ENCODE measurements around the gene DNAAF8. TPM values are rescaled to one million over a fixed set of nuclear protein-coding genes. Genes with fewer than 3 reads are reported as not detected.

DNAAF8 gene
- total RNA-seq, 2 donors from 2014 or later: 0.32 to 0.43 TPM

GRCh38 chr16:4694642-4695451 is 39.5 kb upstream of the DNAAF8 start:
- peak; percentile 85 for DNase-seq (ENCODE audit: low spot score)
- intact Hi-C loops (cut with DNase I): no loop called here

GRCh38 chr16:4695473-4696171 is 38.7 kb upstream of the DNAAF8 start:
- DNase-seq (ENCODE audit: low spot score): no peak
- intact Hi-C loops (cut with DNase I): no loop called here

- no peak for DNase-seq (ENCODE audit: low spot score)
- intact Hi-C loops (cut with DNase I): no loop called here
These were observed 38.0 kb upstream of the DNAAF8 start for GRCh38 chr16:4696172-4696904.

GRCh38 chr16:4696905-4697847 is 37.2 kb upstream of the DNAAF8 start:
- intact Hi-C loops (cut with DNase I): no loop called here
- DNase-seq (ENCODE audit: low spot score): no peak

GRCh38 chr16:4697848-4698291 is 36.5 kb upstream of the DNAAF8 start:
- intact Hi-C loops (cut with DNase I): no loop called here
- DNase-seq (ENCODE audit: low spot score): no peak

- intact Hi-C loops (cut with DNase I): no loop called here
- no peak for DNase-seq (ENCODE audit: low spot score)
These were observed 35.9 kb upstream of the DNAAF8 start for GRCh38 chr16:4698321-4699045.

- no peak for DNase-seq (ENCODE audit: low spot score)
These were observed 35.2 kb upstream of the DNAAF8 start for GRCh38 chr16:4699046-4699556.

GRCh38 chr16:4700380-4700996 is 33.8 kb upstream of the DNAAF8 start:
- intact Hi-C loops (cut with DNase I): no loop called here
- no peak for DNase-seq (ENCODE audit: low spot score)

More at GRCh38 chr16:4699046-4699556, 35.2 kb upstream of the DNAAF8 start:
- intact Hi-C loops (cut with DNase I): no loop called here

- DNase-seq (ENCODE audit: low spot score): no peak
- intact Hi-C loops (cut with DNase I): no loop called here
These were observed 33.2 kb upstream of the DNAAF8 start for GRCh38 chr16:4700997-4701743.

GRCh38 chr16:4701791-4702465 is 32.4 kb upstream of the DNAAF8 start:
- no peak for DNase-seq (ENCODE audit: low spot score)
- intact Hi-C loops (cut with DNase I): no loop called here

- intact Hi-C loops (cut with DNase I): no loop called here
- DNase-seq (ENCODE audit: low spot score): no peak
These were observed 31.9 kb upstream of the DNAAF8 start for GRCh38 chr16:4702466-4702808.

- no peak for DNase-seq (ENCODE audit: low spot score)
- intact Hi-C loops (cut with DNase I): no loop called here
These were observed 30.4 kb upstream of the DNAAF8 start for GRCh38 chr16:4703906-4704305.

GRCh38 chr16:4704491-4704890 is 29.8 kb upstream of the DNAAF8 start:
- intact Hi-C loops (cut with DNase I): no loop called here
- DNase-seq (ENCODE audit: low spot score): no peak

GRCh38 chr16:4704913-4705312 is 29.4 kb upstream of the DNAAF8 start:
- no peak for DNase-seq (ENCODE audit: low spot score)
- intact Hi-C loops (cut with DNase I): no loop called here

- intact Hi-C loops (cut with DNase I): no loop called here
- DNase-seq (ENCODE audit: low spot score): no peak
These were observed 27.5 kb upstream of the DNAAF8 start for GRCh38 chr16:4706871-4707270.

- DNase-seq (ENCODE audit: low spot score): no peak
- intact Hi-C loops (cut with DNase I): loop anchor here in 1 of 2 donors (2.0 kb wide), 1 partner anchor 41 kb away; no protein-coding TSS in a partner anchor
These were observed 24.9 kb upstream of the DNAAF8 start for GRCh38 chr16:4709481-4709880.
